NCI-H446 treated with DMSO at 0.1 percent for 48 hours (cell line): ENCODE data around the gene KCNMA1.

Experiments
- DNase-seq: peaks from one replicate; lab custom pipeline; 2025; lab: John Stamatoyannopoulos, UW

KCNMA1 gene

GRCh38 chr10:77077316-77077945 lies 560.2 kb downstream of the KCNMA1 start:
- DNase-seq: no peak

DNA sequence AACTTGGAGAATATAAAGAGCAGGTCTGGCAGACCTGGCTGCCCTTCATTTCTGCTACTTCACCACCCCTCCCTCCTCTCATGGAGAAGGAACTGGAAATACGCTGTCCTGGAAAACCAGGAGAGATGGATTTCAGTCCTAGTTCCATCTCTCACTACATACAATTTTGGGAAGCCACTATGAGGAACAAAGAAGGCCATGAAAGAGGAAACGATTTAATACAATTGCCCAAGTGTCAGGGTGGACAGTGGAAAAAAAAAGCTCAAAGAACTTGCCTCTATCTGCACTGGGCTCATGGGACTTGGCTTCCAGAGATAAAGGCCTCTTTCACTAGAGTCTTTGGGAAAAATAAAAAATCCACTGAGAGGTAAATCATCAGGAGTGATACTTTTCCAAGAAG lies 561.7 kb downstream of the KCNMA1 start:
- DNase-seq: no peak

DNA sequence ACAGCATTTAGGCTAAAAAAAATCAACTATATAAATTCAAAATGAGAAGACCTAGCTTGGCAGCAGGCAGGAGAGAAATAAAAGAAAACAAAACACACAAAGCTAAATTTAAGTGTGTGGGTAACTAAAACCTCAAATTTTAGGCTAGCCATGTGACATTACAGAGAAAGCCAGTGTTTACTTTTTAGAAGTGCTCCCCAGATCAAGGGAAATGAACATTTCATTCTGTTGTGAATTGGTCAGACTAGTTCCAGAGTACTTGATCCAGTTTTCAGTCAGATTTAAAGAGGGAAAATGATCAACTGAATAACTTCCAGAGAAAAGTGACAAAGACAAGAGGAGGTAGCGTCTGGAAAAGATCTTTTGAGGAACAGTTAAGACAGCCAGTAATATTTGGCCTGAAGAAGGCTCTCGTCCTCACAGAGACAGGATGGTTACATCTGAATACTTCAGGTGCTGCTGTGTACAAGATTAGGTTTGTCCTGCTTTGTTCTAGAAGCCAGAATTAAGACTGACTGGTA lies 563.4 kb downstream of the KCNMA1 start:
- no peak for DNase-seq

- no peak for DNase-seq
These were observed 564.0 kb downstream of the KCNMA1 start for GRCh38 chr10:77073663-77073960.

DNA sequence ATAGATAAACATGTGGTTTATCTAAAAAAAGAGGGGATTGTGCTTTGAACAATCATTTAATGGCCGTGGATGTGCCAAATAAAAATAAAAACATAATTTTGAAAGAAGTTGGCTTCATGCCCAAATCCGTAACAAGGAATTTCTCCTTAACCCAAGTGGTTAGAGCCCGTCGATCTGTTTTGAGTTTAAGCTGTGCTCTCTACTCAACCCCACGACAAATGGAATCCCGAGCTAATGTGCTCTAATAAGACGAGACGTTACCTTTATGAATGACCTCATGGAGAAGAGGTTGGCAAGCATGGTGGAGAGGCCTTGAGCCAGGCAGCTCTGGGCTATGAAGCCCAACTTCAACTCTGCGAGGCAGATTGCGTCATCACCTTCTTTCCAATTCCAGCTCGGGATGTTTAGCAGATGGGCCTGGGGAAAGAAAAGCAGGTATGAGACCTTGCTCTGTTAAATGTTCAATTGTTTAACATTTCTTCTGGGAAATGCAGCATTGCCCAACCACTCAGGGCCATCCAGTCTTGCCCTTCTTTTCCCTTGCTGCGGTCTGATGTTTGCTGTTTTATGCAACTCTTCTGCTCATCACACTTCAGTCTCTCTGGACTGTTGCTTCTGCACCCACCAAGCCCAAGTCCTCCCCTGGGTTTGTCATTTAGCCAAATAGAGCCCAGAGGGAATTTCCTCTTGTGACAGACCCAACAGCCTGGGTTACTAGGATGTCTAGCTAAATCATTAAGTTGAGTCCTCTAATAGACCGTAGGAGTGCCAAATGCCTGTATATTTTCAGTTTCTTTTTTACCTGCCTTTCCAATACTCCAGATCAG lies 564.6 kb downstream of the KCNMA1 start:
- no peak for DNase-seq

- no peak for DNase-seq
These were observed 565.2 kb downstream of the KCNMA1 start for GRCh38 chr10:77072361-77072835.

GRCh38 chr10:77071956-77072355 lies 565.7 kb downstream of the KCNMA1 start:
- no peak for DNase-seq

DNA sequence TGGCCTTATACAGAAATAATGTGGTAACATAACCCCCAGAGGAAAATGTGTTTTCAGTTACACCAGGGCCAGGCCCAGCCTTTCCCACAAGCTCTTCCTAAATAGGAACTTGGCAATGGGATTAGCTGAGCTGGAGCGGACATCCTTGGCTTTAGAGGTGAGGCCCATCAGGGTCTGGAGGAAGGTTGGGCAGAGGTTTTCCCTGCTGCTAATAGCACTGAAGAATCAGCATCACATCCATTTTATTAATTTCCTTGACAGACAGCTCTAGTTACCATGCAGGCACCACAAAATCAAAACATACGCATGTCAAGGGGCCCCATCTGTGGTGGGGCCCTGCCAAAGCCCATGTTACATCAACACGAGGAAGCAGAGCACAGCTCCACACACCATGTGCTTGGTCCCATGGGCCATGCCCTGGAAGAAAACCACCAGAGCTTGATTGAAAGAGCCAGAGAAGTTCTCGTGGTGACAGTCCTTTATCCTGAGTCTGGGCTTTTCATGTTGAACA lies 566.6 kb downstream of the KCNMA1 start:
- no peak for DNase-seq

DNA sequence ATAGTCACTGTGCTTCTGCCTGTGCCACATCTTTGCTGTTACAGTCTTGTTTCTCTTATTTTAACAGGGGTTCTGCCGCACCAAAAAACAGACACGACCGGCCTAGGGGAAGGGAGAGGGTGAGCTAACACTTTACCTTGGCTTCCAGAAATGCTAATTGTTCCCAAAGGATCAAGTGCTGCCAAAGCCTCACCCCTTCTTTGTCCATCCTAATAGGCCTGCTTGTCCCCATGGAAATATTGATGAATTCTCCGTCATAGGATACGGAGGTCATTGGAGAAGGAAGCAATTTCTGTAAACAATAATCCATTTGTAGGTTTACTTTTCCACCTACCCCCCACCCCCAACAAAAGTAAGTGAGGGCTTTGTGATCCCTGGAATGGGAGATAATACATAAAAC lies 567.3 kb downstream of the KCNMA1 start:
- DNase-seq: no peak

- DNase-seq: no peak
These were observed 568.6 kb downstream of the KCNMA1 start for GRCh38 chr10:77068969-77069368.

DNA sequence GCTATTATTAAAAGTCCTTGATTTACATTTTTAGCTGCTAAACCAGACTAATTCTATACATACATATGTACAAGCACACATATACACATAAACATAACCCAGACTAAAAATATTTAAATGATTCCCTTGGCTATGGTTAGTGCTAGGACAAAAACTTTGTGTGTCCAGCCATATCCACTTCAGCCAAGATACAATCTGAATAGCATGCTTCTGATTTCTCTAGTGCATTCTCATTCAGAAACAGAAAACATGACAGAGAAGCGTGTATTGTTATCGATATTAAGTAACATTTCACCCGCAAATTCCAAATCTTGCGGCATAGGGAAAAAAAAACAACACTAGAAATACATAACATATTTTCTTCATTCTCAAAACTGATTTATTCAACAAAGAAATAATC lies 569.3 kb downstream of the KCNMA1 start:
- DNase-seq: no peak

- DNase-seq: no peak
These were observed 575.2 kb downstream of the KCNMA1 start for GRCh38 chr10:77062381-77062780.

GRCh38 chr10:77060913-77061312 lies 576.7 kb downstream of the KCNMA1 start:
- no peak for DNase-seq

DNA sequence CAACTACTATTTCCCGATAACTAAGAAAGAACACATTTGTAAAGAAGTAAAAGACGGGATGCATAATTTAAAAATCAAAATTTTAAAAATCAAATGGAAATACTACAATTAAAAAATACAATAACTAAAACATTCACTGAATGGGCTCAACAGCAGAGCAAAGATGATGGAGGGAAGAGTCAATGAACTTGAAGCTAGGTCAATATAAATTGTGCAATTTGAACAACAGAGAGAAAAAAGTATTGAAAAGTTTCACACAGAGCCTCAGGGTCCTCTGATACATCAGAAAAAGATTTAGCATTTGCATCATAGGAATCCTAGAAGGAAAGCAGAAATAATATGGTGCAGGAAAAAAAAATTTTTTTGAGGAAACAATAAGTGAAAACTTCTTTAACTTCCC lies 581.0 kb downstream of the KCNMA1 start:
- no peak for DNase-seq

DNA sequence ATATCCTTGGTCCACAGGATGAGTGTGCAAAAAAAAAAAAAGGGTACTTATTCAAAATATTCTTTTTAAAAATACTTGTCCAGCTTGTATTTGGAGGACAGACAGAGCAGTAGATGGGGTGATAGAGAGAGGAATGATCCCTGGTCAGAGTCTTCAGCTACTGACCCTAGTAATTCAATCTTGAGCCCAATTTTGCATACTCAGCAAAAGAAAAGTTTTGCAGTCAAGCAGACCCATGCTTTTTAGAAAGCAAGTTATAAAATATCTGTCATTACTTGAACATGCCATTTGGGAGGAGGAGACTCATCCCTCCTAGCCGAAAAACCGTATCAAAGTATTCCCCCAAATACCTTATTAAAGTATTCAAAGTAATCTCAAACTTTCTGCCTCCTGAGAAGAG lies 585.0 kb downstream of the KCNMA1 start:
- no peak for DNase-seq

DNA sequence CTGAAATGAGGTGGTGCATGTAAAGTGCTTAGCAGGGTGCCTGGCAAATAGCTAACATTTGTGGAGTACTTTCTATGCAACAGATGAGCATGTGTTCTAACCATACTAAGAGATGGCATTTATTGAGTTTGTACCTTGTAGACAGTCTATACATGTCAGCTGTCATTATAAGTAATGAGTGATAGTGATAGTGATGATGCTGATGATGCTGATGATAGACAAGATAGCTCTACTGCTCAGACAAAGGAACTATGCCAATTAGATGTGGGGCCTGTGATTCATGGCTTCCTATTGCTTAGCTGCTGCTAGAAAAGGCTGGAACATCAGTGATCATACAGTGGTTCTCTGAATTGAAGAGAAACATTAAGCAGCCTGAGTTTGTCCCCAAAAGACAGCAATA lies 585.8 kb downstream of the KCNMA1 start:
- DNase-seq: no peak

DNA sequence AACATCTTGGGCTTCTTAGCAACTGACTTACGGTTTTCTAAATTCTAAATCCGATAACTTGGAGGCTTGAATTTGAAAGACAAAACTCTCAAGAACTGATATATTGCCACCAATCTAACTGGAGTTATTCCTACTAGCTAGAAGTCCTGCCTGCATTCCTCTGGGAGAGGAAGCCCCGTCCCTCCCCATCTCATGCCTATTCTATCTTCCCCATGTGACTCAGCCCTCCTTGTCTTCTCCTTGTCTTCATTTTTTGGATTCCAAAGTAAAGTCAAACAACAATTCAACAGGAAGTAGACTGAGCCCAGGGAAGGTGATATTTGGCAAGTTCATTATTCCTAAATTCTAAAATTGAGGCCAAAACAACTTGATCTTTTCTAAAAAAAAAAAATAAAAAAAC lies 587.7 kb downstream of the KCNMA1 start:
- DNase-seq: no peak

DNA sequence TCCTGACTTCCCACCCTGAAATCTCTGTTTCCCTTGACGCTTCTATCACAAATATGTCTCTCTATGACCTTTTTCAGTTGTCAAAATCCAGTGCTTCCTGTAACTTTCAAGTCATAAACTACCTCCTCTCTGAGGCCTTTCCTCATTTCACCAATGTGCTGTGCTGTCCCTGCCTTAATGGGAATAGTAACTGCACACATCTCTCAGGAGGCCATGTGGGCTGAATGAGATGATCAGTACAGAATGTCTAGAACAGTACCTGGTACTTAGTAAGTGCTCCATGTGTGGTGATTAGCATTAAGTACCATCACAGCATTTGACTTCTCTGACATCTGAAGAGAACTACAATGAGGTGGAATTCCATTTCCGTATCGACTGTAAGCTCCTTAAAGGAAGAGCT lies 588.5 kb downstream of the KCNMA1 start:
- DNase-seq: no peak

GRCh38 chr10:77045085-77045484 lies 592.5 kb downstream of the KCNMA1 start:
- no peak for DNase-seq

- DNase-seq: no peak
These were observed 594.2 kb downstream of the KCNMA1 start for GRCh38 chr10:77043420-77043763.

- no peak for DNase-seq
These were observed 594.7 kb downstream of the KCNMA1 start for GRCh38 chr10:77042706-77043419.

GRCh38 chr10:77041636-77042258 lies 595.9 kb downstream of the KCNMA1 start:
- DNase-seq: no peak
